HepG2 (cell line): ENCODE results near the gene YY1. TPM values are rescaled to one million over a fixed set of nuclear protein-coding genes. Genes with fewer than 3 reads are reported as not detected.

Experiments used
- ATAC-seq: fragments of 200-7000 bp; cut with Tn5 transposase; 3 replicates; pipeline ENCODE4 v1.9.1; 2020; ENCODE audit warnings: mild to moderate bottlenecking, moderate library complexity
- BruUV-seq: library from RNA; stranded (reverse); fragments of 400-500 nt; replicated peaks from 2 replicates; lab custom pipeline; 2021; lab: Mats Ljungman, UMichigan
- CTCF ChIA-PET: fragments of 300-600 bp; formaldehyde crosslinking; extraction: SDS; loops from one replicate; lab custom pipeline; 2021; ENCODE audit warnings: low total read pairs, inconsistent platforms, low intra/inter-chr PET ratio; lab: Yijun Ruan, JAX
- POLR2A ChIA-PET: fragments of 350-600 bp; sonication (Branson Sonifier 250); formaldehyde crosslinking; loops from one replicate; lab custom pipeline; 2020; ENCODE audit warnings: antibody characterized with exemption, inconsistent platforms; lab: Yijun Ruan, JAX
- DNase-seq: peaks from one replicate; pipeline ENCODE4 v3.0.0-alpha.2; 2015; ENCODE audit warnings: low spot score
- FAIRE-seq: peaks from 3 replicates; lab custom pipeline; 2011; peaks lifted over from hg19 to GRCh38; lab: Jason Lieb, UNC
- H2AFZ ChIP-seq: one replicate; pipeline ENCODE4 v1.6.1; 2011; ENCODE audit warnings: low read length, inconsistent platforms
- H3K27ac ChIP-seq: fragments of 300-600 bp; 3 replicates; pipeline ENCODE4 v1.8.0; 2011; ENCODE audit warnings: mixed run types, mild to moderate bottlenecking, mixed read lengths, low read length, inconsistent platforms; ENCODE audit not compliant: insufficient read depth; ENCODE audit errors: extremely low read length
- H3K27me3 ChIP-seq, 2 experiments: fragments of 200-600 bp in 1 of 2; 2 replicates in 1 of 2; 3 replicates in 1 of 2; pipeline versions ENCODE4 v1.6.0 to v1.8.0; 2011; ENCODE audit warnings: low read length in 2 of 2, mild to moderate bottlenecking in 2 of 2, moderate library complexity in 2 of 2, inconsistent platforms in 1 of 2; ENCODE audit not compliant: insufficient read depth in 2 of 2, control insufficient read depth in 1 of 2
- H3K36me3 ChIP-seq, 2 experiments: fragments of 200-600 bp in 1 of 2; replicated peaks in 1 of 2; 2 replicates in 1 of 2; 3 replicates in 1 of 2; pipeline versions ENCODE4 v1.5.1 to v1.8.0; 2011; ENCODE audit warnings: low read length in 2 of 2, inconsistent platforms in 1 of 2; ENCODE audit not compliant: insufficient read depth in 2 of 2, control insufficient read depth in 1 of 2
- H3K4me1 ChIP-seq: 2 replicates; pipeline ENCODE4 v1.5.1; 2012; ENCODE audit warnings: low read length, inconsistent platforms; ENCODE audit not compliant: insufficient read depth
- H3K4me2 ChIP-seq: 2 replicates; pipeline ENCODE4 v1.6.0; 2011; ENCODE audit warnings: low read depth, low read length, inconsistent platforms
- H3K4me3 ChIP-seq, 3 experiments: fragments of 200-600 bp in 1 of 3; sonication (generic), shearing (Covaris generic) in 1 of 3; replicated peaks in 1 of 3; 2 replicates each; pipeline ENCODE4 v1.5.1; 2011 to 2016; ENCODE audit warnings: low read length in 3 of 3, inconsistent platforms in 2 of 3, low read depth in 2 of 3, mild to moderate bottlenecking in 2 of 3, control low read depth in 1 of 3, mixed read lengths in 1 of 3; ENCODE audit not compliant: insufficient read depth in 1 of 3
- H3K79me2 ChIP-seq: one replicate; pipeline ENCODE4 v1.6.1; 2011; ENCODE audit warnings: low read length, inconsistent platforms; ENCODE audit not compliant: insufficient read depth
- H3K9ac ChIP-seq: 2 replicates; pipeline ENCODE4 v1.6.0; 2011; ENCODE audit warnings: mild to moderate bottlenecking, low read depth, low read length, inconsistent platforms; ENCODE audit not compliant: insufficient read depth
- H3K9me3 ChIP-seq: 2 replicates; pipeline ENCODE4 v1.5.1; 2012; ENCODE audit warnings: mild to moderate bottlenecking, low read length
- H4K20me1 ChIP-seq: 2 replicates; pipeline ENCODE4 v1.6.0; 2011; ENCODE audit warnings: inconsistent platforms, mild to moderate bottlenecking, low read length, moderate library complexity; ENCODE audit not compliant: insufficient read depth
- HOXD1 ChIP-seq: sonication (generic); formaldehyde crosslinking; IDR thresholded peaks from 2 replicates; pipeline ENCODE4 v1.5.0; 2020; ENCODE audit warnings: missing genetic modification reagents
- POLR2A ChIP-seq, 2 experiments: IDR thresholded peaks; 2 replicates each; pipeline ENCODE4 v1.6.1; 2011; ENCODE audit warnings: low read depth in 2 of 2, low read length in 2 of 2, mild to moderate bottlenecking in 1 of 2, moderate library complexity in 1 of 2; ENCODE audit not compliant: insufficient read depth in 1 of 2
- RFXAP ChIP-seq: sonication (generic); formaldehyde crosslinking; IDR thresholded peaks from 2 replicates; pipeline ENCODE4 v1.4.0; 2020; ENCODE audit warnings: missing genetic modification reagents, borderline replicate concordance
- TEAD3 ChIP-seq: optimal IDR thresholded peaks from 2 replicates; pipeline ENCODE3; 2016; ENCODE audit warnings: borderline replicate concordance
- WIZ ChIP-seq: sonication (generic); formaldehyde crosslinking; IDR thresholded peaks from 2 replicates; pipeline ENCODE4 v1.5.1; 2020; ENCODE audit warnings: mild to moderate bottlenecking, missing genetic modification reagents
- ZMYM3 ChIP-seq: sonication (generic); formaldehyde crosslinking; IDR thresholded peaks from 2 replicates; pipeline ENCODE4 v1.5.1; 2020; ENCODE audit warnings: mild to moderate bottlenecking, missing genetic modification reagents
- WGBS: methylation state at CpG from one replicate; pipeline ENCODE4 v1.1.6; 2017; ENCODE audit warnings: low lambda C conversion rate; 5-methylcytosine and 5-hydroxymethylcytosine counted together
- in situ Hi-C: cut with HindIII; loops from 2 replicates; pipeline ENCODE4 v1.10.0; 2017; ENCODE audit warnings: low pct_unique_long_range_greater_than_20kb; ENCODE audit not compliant: extremely low pct_ligation_motif_present
- intact Hi-C: fragments of 100-400 bp; cut with micrococcal nuclease; formaldehyde crosslinking; loops from one replicate; pipeline ENCODE4 v1.10.0; 2022; ENCODE audit not compliant: unreplicated experiment
- polyA plus RNA-seq, 8 experiments: library from polyadenylated mRNA; depleted of rRNA in 3 of 8; stranded (reverse) in 7 of 8; unstranded in 1 of 8; fragments of >200 nt; fragmentation: Illumina TruSeq in 4 of 8; extraction: Trizol in 4 of 8; gene quantifications; 2 replicates each; pipeline versions ENCODE4 v1.2.1 to v1.2.3, GENCODE V29; 2011 to 2016; ENCODE audit warnings: low read depth in 4 of 8, missing spikeins in 1 of 8, mixed read lengths in 1 of 8; ENCODE audit not compliant: insufficient read depth in 1 of 8
- total RNA-seq, 5 experiments: library from RNA; depleted of rRNA; stranded (reverse); fragments of >200 nt; fragmentation: Illumina TruSeq; extraction: Trizol; gene quantifications; 2 replicates each; pipeline ENCODE4 v1.2.3, GENCODE V29; 2016; ENCODE audit warnings: low read depth in 1 of 5
- TF ChIP-seq, protein P1 (sequence below): sonication (generic); formaldehyde crosslinking; IDR thresholded peaks from 2 replicates; pipeline ENCODE4 v1.5.1; 2020; ENCODE audit warnings: mild to moderate bottlenecking, missing genetic modification reagents
- TF ChIP-seq, protein P2 (sequence below): sonication (generic); formaldehyde crosslinking; IDR thresholded peaks from 2 replicates; pipeline ENCODE4 v1.5.0; 2020; ENCODE audit warnings: mild to moderate bottlenecking, missing genetic modification reagents
- TF ChIP-seq, protein P3 (sequence below): sonication (generic); formaldehyde crosslinking; IDR thresholded peaks from 2 replicates; pipeline ENCODE4 v1.5.0; 2020; ENCODE audit warnings: mild to moderate bottlenecking, missing genetic modification reagents, moderate library complexity

Gene YY1
- total and polyA plus RNA-seq, 2 of the 13 experiments (the other 11 are each of a cell fraction or from before 2014, with no cell fraction given), result 29.4 to 68.1 TPM

GRCh38 chr14:100212476-100213333, 26.2 kb upstream of the YY1 start:
- Histone ChIP-seq H3K4me1 (peaks cover 30% of the 10 kb centered on the region), H2AFZ (no peak overlapping the region), H3K27ac (no peak overlapping the region), H4K20me1 (no peaks in the 10 kb centered on the region), H3K9ac (no peak overlapping the region), H3K36me3 (no peaks in the 10 kb centered on the region), H3K4me2 (peak overlapping the region; percentile 81), H3K4me3 (no peak overlapping the region), H3K79me2 (no peaks in the 10 kb centered on the region), H3K27me3 (no peaks in the 10 kb centered on the region), H3K9me3 (no peaks in the 10 kb centered on the region)
- intact Hi-C loops, result loop anchor here (10.0 kb wide), 1 partner anchor 1822 kb away; no protein-coding TSS in a partner anchor
- no TSS peak for BruUV-seq
- no peak for DNase-seq
- TF ChIP-seq WIZ (CRISPR knock-in tag) (no peak), POLR2A (IDR thresholded peaks at IDR 0.05; ENCODE audit: insufficient read depth in 1 of 2, low read depth in 2 of 2, low read length in 2 of 2) (0 out of 4 replicates have a peak, but pooled peaks of 1 of the 2 experiments have one; percentile 27), ZMYM3 (peak; percentile 48; the same call in 1 of the 2 replicates), TEAD3 (CRISPR knock-in tag) (peak; percentile 7)
- ChIA-PET POLR2A (interaction anchor here (0.6 to 3.6 kb wide), 7 partner anchors 8 to 24 kb away, joined by 3 to 38 read pairs (median 4); no protein-coding TSS in a partner anchor), CTCF (no interaction called here)
- WGBS, result 93% methylated on average over 6 of the region's 7 CpGs
- in situ Hi-C loops, result no loop called here
- FAIRE-seq, result no peak
- no peak for ATAC-seq

- 68% methylated on average over 15 of the region's 15 CpGs for whole genome bisulfite sequencing
- in situ Hi-C loops, result no loop called here
- POLR2A ChIA-PET, result interaction anchor here (0.8 to 3.6 kb wide), 6 partner anchors 8 to 21 kb away, joined by 4 to 38 read pairs (median 5); no protein-coding TSS in a partner anchor
- TF ChIP-seq RFXAP (0 out of 2 replicates have a peak, but pooled peaks have one; percentile 2), HOXD1 (CRISPR knock-in tag) (0 out of 2 replicates have a peak, but pooled peaks have one; percentile 8)
- TF ChIP-seq, protein P1, sequence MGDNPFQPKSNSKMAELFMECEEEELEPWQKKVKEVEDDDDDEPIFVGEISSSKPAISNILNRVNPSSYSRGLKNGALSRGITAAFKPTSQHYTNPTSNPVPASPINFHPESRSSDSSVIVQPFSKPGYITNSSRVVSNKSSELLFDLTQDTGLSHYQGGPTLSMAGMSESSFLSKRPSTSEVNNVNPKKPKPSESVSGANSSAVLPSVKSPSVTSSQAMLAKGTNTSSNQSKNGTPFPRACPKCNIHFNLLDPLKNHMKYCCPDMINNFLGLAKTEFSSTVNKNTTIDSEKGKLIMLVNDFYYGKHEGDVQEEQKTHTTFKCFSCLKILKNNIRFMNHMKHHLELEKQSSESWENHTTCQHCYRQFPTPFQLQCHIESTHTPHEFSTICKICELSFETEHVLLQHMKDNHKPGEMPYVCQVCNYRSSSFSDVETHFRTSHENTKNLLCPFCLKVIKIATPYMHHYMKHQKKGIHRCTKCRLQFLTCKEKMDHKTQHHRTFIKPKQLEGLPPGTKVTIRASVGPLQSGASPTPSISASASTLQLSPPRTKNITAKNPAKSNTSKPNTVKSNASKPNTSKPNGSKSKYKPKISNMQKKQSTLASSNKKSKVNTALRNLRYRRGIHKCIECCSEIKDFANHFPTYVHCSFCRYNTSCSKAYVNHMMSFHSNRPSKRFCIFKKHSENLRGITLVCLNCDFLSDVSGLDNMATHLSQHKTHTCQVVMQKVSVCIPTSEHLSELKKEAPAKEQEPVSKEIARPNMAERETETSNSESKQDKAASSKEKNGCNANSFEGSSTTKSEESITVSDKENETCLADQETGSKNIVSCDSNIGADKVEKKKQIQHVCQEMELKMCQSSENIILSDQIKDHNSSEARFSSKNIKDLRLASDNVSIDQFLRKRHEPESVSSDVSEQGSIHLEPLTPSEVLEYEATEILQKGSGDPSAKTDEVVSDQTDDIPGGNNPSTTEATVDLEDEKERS (CRISPR knock-in tag), result 0 out of 2 replicates have a peak, but pooled peaks have one; percentile 23
- TF ChIP-seq, protein P2, sequence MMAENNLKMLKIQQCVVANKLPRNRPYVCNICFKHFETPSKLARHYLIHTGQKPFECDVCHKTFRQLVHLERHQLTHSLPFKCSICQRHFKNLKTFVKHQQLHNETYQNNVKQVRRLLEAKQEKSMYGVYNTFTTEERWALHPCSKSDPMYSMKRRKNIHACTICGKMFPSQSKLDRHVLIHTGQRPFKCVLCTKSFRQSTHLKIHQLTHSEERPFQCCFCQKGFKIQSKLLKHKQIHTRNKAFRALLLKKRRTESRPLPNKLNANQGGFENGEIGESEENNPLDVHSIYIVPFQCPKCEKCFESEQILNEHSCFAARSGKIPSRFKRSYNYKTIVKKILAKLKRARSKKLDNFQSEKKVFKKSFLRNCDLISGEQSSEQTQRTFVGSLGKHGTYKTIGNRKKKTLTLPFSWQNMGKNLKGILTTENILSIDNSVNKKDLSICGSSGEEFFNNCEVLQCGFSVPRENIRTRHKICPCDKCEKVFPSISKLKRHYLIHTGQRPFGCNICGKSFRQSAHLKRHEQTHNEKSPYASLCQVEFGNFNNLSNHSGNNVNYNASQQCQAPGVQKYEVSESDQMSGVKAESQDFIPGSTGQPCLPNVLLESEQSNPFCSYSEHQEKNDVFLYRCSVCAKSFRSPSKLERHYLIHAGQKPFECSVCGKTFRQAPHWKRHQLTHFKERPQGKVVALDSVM, result peak; percentile 75
- TF ChIP-seq, protein P3, sequence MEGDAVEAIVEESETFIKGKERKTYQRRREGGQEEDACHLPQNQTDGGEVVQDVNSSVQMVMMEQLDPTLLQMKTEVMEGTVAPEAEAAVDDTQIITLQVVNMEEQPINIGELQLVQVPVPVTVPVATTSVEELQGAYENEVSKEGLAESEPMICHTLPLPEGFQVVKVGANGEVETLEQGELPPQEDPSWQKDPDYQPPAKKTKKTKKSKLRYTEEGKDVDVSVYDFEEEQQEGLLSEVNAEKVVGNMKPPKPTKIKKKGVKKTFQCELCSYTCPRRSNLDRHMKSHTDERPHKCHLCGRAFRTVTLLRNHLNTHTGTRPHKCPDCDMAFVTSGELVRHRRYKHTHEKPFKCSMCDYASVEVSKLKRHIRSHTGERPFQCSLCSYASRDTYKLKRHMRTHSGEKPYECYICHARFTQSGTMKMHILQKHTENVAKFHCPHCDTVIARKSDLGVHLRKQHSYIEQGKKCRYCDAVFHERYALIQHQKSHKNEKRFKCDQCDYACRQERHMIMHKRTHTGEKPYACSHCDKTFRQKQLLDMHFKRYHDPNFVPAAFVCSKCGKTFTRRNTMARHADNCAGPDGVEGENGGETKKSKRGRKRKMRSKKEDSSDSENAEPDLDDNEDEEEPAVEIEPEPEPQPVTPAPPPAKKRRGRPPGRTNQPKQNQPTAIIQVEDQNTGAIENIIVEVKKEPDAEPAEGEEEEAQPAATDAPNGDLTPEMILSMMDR (CRISPR knock-in tag), result no peak
These were observed 25.4 kb upstream of the YY1 start for GRCh38 chr14:100213587-100213955.

More at GRCh38 chr14:100213587-100213955, 25.4 kb upstream of the YY1 start:
- H3K9ac ChIP-seq, result peak overlapping the region; percentile 99
- no peaks in the 10 kb centered on the region for H4K20me1 ChIP-seq
- peak overlapping the region; percentile 73 to 90 (median 88) for H3K4me3 ChIP-seq
- BruUV-seq, result no TSS peak
- no peak for DNase-seq
- no peak overlapping the region for H2AFZ ChIP-seq
- peaks cover 30% of the 10 kb centered on the region for H3K4me1 ChIP-seq
- H3K4me2 ChIP-seq, result peak overlapping the region; percentile 81
- peak overlapping the region; percentile 99 for H3K27ac ChIP-seq
- FAIRE-seq, result no peak
- H3K9me3 ChIP-seq, result no peaks in the 10 kb centered on the region
- intact Hi-C loops, result loop anchor here (10.0 kb wide), 1 partner anchor 1821 kb away; no protein-coding TSS in a partner anchor
- ATAC-seq, result no peak
- no peaks in the 10 kb centered on the region for H3K79me2 ChIP-seq
- CTCF ChIA-PET, result no interaction called here
- H3K27me3 ChIP-seq, result no peaks in the 10 kb centered on the region
- no peaks in the 10 kb centered on the region for H3K36me3 ChIP-seq
